ENCODE results near the gene SOX10.

Gene SOX10

GRCh38 chr22:37930270-37930951 lies 53.9 kb downstream of the SOX10 start:
- no peak for DNase-seq (ENCODE audit: low spot score)

- no peak for DNase-seq (ENCODE audit: low spot score)
These were observed 55.0 kb downstream of the SOX10 start for GRCh38 chr22:37929390-37929789.

GRCh38 chr22:37927637-37927936 lies 56.8 kb downstream of the SOX10 start:
- DNase-seq (ENCODE audit: low spot score), result no peak

- no peak for DNase-seq (ENCODE audit: low spot score)
These were observed 57.4 kb downstream of the SOX10 start for GRCh38 chr22:37926771-37927636.

- DNase-seq (ENCODE audit: low spot score), result no peak
These were observed 58.0 kb downstream of the SOX10 start for GRCh38 chr22:37926358-37926757.

GRCh38 chr22:37925767-37926166 lies 58.6 kb downstream of the SOX10 start:
- DNase-seq (ENCODE audit: low spot score), result no peak

DNA sequence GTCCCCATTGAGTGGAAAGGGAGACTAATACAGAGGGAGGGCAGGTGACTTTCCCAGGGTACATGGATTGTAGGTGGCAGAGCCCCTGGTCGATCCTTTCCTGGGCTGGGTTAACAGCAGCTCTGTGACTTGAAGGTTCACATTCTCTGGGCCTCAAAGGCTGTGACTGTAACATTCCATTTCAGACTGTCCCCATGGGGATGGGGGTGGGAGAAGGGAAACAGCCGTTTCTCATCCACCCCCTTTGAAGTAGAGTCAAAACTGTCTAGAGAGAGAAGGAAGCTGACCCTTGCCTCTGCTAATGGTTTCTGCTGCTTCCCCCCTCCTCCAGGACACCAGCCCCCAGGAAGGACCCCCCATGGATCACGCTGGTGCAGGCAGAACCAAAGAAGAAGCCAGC lies 59.0 kb downstream of the SOX10 start:
- DNase-seq (ENCODE audit: low spot score), result no peak

GRCh38 chr22:37924386-37925065 lies 59.8 kb downstream of the SOX10 start:
- DNase-seq (ENCODE audit: low spot score), result no peak

DNA sequence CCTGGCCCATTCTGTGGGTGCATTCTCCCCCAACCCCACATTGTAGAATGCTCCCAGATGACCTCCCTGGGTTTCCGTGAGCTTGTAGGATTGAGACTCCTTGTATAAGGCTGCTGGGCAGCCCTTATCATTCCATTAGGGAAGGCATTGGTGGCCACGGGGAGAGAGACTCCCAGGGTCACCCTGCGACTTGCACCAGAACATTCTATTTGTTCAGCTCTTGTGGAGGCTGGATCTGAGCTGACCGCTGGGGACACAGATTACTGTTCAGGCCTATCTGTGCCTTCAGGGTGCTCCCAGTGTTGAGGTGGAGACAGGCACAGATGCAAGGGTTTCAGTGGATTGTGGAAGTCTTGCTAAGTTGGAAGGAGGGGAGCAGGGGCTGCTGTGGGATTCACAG lies 60.4 kb downstream of the SOX10 start:
- no peak for DNase-seq (ENCODE audit: low spot score)
